GM18502 (cell line): ENCODE results near the gene EXOC6B.

ENCODE experiments used
- ATAC-seq: cut with Tn5 transposase; IDR thresholded peaks from one replicate; pipeline ENCODE4 v1.9.1; 2021; ENCODE audit warnings: mild to moderate bottlenecking; ENCODE audit not compliant: unreplicated experiment, poor library complexity

Gene EXOC6B

DNA sequence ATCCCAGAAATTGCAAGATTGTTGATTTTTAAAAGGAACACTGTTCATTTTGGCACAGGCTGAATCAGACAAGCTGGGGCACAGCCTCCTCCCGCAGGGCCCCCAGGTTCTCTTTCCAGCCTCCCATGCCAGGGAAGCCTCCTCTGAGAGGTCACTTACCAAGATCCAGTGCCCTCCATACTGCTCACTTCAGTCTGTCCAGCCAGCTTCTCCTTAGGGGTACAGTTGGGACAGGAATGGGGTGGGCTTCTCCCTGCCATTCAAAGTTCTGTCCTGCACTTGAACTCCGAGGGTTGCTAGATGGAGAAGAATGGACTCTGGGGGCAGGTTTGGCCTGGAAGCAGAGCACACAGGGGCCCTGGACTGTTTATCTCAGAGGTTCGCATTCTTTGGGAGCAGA is 670.7 kb downstream of the EXOC6B start:
- ATAC-seq = no peak

GRCh38 chr2:72154386-72154975 is 671.4 kb downstream of the EXOC6B start:
- no peak for ATAC-seq

DNA sequence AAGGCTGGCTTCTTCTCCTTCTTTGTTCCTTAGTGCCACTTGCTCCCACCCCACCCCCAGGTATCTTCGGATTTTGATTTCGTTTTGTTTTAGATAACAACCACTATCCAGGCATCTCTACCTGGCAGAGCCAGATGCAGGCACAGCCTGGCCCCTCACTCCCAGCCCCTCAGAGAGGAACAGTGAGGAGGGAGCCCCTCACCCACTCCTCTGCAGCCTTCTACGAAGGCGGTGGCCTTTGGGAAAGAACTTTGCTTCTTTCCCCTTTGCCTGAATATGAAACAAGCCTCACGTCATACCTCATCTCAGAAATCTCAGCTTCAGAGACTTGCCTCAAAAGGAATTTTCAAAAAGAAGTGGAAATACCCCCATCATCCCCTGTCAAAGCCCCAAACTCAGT is 671.9 kb downstream of the EXOC6B start:
- no peak for ATAC-seq

GRCh38 chr2:72153026-72153791 is 672.6 kb downstream of the EXOC6B start:
- no peak for ATAC-seq

DNA sequence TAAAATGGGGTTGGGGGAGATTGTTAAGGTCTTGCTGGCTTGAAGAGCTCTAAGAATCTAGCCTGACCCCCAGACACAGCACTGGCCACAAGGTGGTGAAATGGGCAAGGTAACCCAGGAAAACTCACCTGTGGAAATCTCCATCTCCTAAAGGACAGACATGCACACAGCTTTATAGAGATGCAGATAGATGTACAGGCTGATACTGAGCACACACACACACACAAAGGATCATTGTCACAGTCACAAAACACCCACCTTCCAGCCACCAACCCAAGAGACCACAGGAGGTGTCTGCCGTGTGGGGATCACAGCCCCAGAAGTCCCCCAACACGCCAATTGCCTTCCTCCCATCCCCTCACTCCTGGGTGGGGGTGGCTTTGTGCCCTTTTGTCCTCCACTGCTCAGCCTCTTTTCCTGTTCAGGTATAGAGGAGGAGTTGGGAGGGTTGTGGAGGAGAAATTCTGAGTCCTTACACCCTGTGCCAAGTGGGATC is 674.9 kb downstream of the EXOC6B start:
- ATAC-seq = no peak

GRCh38 chr2:72150157-72150860 is 675.5 kb downstream of the EXOC6B start:
- peak; percentile 82 for ATAC-seq

GRCh38 chr2:72149556-72150156 is 676.2 kb downstream of the EXOC6B start:
- peak; percentile 21 for ATAC-seq

GRCh38 chr2:72148837-72149555 is 676.8 kb downstream of the EXOC6B start:
- ATAC-seq = no peak

DNA sequence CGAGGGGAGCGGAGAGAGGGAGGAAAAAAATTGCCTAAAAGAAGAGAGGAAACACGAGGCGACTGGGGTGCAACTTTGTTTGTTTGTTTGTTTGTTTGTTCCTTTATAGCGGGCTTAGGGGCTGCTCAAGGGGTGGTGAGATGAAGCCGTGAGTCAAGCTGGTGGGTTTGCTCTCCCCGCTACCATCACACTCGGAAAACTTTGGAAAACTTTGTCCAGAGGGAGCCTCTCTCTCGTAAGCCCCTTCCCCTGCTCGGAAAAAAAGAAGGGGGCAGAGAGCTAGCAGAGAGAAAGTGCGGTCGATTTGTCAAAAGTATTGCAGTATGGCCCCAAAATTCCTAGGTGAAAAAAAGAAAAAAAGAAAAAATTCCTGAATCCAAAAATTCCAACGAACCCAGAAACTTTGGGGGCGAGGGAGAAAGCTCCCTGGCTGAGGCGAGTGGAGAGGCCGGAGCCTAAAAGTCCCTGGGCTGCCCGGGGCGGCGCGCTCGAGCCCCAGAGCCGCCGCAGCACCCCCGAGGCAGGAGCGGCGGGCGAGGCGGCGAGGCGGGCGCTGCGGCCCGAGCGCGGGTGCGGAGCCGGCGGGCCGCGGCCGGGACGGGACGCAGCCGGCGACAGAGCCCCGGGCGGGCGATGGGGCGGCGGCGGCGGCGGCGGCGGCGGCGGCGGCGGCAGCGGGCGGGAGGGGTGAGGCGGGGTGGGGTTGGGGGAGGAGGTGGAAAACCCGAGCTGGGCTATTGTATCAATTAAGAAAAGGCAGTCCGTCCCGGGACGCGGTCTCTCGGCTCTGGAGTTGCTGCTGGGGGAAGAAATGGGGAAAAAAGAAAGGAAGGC is 677.6 kb downstream of the EXOC6B start:
- no peak for ATAC-seq

DNA sequence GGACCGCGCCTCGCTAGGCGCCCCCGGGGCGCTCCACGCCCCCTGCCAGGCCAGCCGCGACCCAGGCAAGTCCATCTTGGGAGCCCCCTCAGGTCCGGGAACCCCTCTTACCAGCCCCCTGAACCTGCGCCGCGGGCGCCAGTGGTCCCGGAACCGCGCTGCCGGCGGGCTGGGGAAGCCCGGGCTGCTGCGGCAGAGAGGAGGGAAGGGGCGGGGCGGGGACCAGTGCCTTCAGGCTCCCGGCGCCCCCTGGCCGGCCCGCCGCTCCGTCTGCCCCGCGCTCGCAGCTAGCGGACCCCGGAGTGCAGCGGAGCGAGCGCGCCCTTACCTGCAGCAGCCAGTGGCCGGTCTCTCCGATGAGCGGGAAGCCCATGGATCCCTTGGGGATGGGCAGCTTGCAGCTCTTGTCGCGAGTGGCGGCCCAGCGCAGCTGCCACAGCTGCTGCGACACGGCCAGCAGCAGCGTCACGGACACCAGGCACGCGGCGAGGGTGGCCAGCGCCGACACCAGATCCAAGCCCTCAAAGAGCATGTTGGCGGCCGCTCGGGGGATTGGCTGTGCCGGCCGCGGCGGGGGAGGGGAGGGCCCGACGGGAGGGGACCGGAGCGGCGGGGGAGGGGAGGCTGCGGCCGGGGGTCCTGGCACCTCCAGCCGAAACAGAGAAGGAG is 678.4 kb downstream of the EXOC6B start, which contains the start of gene CYP26B1:
Gene CYP26B1 (minus strand): TSS at position 560 of the 669 bp plus-strand sequence. CDS start 28 bp downstream, at position 532.
- no peak for ATAC-seq

GRCh38 chr2:72146347-72147302 is 679.2 kb downstream of the EXOC6B start:
- ATAC-seq = no peak

DNA sequence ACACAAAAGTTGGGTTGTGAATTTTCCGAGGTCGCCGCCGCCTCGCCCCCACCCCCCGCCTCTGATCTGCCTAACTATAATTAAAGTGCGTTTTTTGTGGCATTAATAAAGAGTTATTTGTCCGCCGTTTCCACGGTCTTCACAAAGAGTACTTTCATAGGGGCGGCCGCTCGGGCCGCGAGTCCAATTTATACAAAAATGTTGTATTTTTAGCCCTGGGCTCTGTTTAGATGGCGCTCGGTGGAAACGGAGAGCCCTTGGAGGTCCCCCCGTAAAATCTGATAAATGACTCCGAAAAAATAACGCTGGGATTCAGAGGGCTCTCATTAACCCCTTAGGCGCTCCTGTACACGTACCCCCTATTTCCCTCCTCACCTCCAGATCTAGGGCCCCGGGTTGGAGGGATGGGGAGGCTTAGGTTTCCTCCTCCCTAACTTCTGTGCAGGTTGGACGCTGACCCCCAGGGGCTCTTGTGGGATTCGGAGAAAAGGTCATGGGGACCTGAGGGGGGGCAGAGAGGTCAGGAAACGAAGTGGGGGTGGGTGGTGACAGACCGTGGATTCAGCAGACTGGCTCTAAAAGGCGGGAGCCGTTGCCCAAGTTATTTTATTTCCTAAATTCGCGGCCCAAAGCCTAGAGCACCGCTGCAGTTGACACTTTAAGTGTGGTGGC is 680.0 kb downstream of the EXOC6B start:
- ATAC-seq = no peak

- ATAC-seq = no peak
Measured at GRCh38 chr2:72145289-72145657, 680.6 kb downstream of the EXOC6B start.

- no peak for ATAC-seq
Measured at GRCh38 chr2:72144632-72145288, 681.1 kb downstream of the EXOC6B start.

GRCh38 chr2:72144274-72144631 is 681.6 kb downstream of the EXOC6B start:
- no peak for ATAC-seq

GRCh38 chr2:72143441-72144273 is 682.2 kb downstream of the EXOC6B start:
- no peak for ATAC-seq
